Measurements from ENCODE around the gene GGA1.

The GGA1 gene

GRCh38 chr22:37624876-37625275, 16.2 kb downstream of the GGA1 start:
- no peak overlapping the region for H3K4me2 ChIP-seq (ENCODE audit: low read depth, low read length)
- no peak for DNase-seq
- no peaks in the 10 kb centered on the region for H3K9me3 ChIP-seq (replicated peaks; ENCODE audit: insufficient read depth, low read length)
- H3K9me2 ChIP-seq (replicated peaks; ENCODE audit: insufficient read depth, low read length): no peaks in the 10 kb centered on the region
- H4K20me1 ChIP-seq (ENCODE audit: insufficient read depth, low read length): no peaks in the 10 kb centered on the region
- no peaks in the 10 kb centered on the region for H3K27me3 ChIP-seq (replicated peaks; ENCODE audit: insufficient read depth, low read length)
- no peak overlapping the region for H3K9ac ChIP-seq (ENCODE audit: low read length)
- H3F3A ChIP-seq (ENCODE audit: insufficient read depth, low read length): peaks cover 10% of the 10 kb centered on the region
- H3K4me3 ChIP-seq (ENCODE audit: low read length): no peak overlapping the region
- peaks cover 23% of the 10 kb centered on the region for H3K4me1 ChIP-seq (ENCODE audit: low read length)
- H3K27ac ChIP-seq (ENCODE audit: low read length): no peak overlapping the region
- no peak overlapping the region for H2AFZ ChIP-seq (ENCODE audit: low read length)
- H3K79me2 ChIP-seq (ENCODE audit: low read length): no peaks in the 10 kb centered on the region
- H3K36me3 ChIP-seq (replicated peaks; ENCODE audit: insufficient read depth, low read length): no peaks in the 10 kb centered on the region
- TF ChIP-seq CTCF (IDR thresholded peaks at IDR 0.05; ENCODE audit: low read length) (no peak), EZH2 (optimal IDR thresholded peaks at IDR 0.05; ENCODE audit: low read depth, low read length) (no peak), EZH2phosphoT487 (IDR thresholded peaks at IDR 0.05; ENCODE audit: low read length) (no peak)

GRCh38 chr22:37625737-37626136, 17.1 kb downstream of the GGA1 start:
- H3K9me3 ChIP-seq (replicated peaks; ENCODE audit: insufficient read depth, low read length): no peaks in the 10 kb centered on the region
- H3K9ac ChIP-seq (ENCODE audit: low read length): no peak overlapping the region
- H2AFZ ChIP-seq (ENCODE audit: low read length): no peak overlapping the region
- no peaks in the 10 kb centered on the region for H3K79me2 ChIP-seq (ENCODE audit: low read length)
- TF ChIP-seq EZH2phosphoT487 (IDR thresholded peaks at IDR 0.05; ENCODE audit: low read length): no peak
- TF ChIP-seq CTCF (IDR thresholded peaks at IDR 0.05; ENCODE audit: low read length): no peak
- no peak for TF ChIP-seq EZH2 (optimal IDR thresholded peaks at IDR 0.05; ENCODE audit: low read depth, low read length)
- no peak overlapping the region for H3K27ac ChIP-seq (ENCODE audit: low read length)
- no peaks in the 10 kb centered on the region for H3K27me3 ChIP-seq (replicated peaks; ENCODE audit: insufficient read depth, low read length)
- no peak overlapping the region for H3K4me2 ChIP-seq (ENCODE audit: low read depth, low read length)
- no peak overlapping the region for H3K4me3 ChIP-seq (ENCODE audit: low read length)
- no peaks in the 10 kb centered on the region for H4K20me1 ChIP-seq (ENCODE audit: insufficient read depth, low read length)
- no peaks in the 10 kb centered on the region for H3K9me2 ChIP-seq (replicated peaks; ENCODE audit: insufficient read depth, low read length)
- no peak for DNase-seq
- H3K4me1 ChIP-seq (ENCODE audit: low read length): peaks cover 23% of the 10 kb centered on the region
- no peaks in the 10 kb centered on the region for H3K36me3 ChIP-seq (replicated peaks; ENCODE audit: insufficient read depth, low read length)
- H3F3A ChIP-seq (ENCODE audit: insufficient read depth, low read length): peaks cover 10% of the 10 kb centered on the region

- no peak overlapping the region for H3K4me2 ChIP-seq (ENCODE audit: low read depth, low read length)
- H3K9ac ChIP-seq (ENCODE audit: low read length): no peak overlapping the region
- no peaks in the 10 kb centered on the region for H3K9me3 ChIP-seq (replicated peaks; ENCODE audit: insufficient read depth, low read length)
- H3K4me3 ChIP-seq (ENCODE audit: low read length): no peak overlapping the region
- DNase-seq: no peak
- no peaks in the 10 kb centered on the region for H4K20me1 ChIP-seq (ENCODE audit: insufficient read depth, low read length)
- TF ChIP-seq EZH2 (optimal IDR thresholded peaks at IDR 0.05; ENCODE audit: low read depth, low read length): no peak
- TF ChIP-seq EZH2phosphoT487 (IDR thresholded peaks at IDR 0.05; ENCODE audit: low read length): no peak
- no peak for TF ChIP-seq CTCF (IDR thresholded peaks at IDR 0.05; ENCODE audit: low read length)
- H3F3A ChIP-seq (ENCODE audit: insufficient read depth, low read length): peaks cover 10% of the 10 kb centered on the region
- no peak overlapping the region for H2AFZ ChIP-seq (ENCODE audit: low read length)
- no peaks in the 10 kb centered on the region for H3K9me2 ChIP-seq (replicated peaks; ENCODE audit: insufficient read depth, low read length)
- H3K4me1 ChIP-seq (ENCODE audit: low read length): peaks cover 23% of the 10 kb centered on the region
- no peaks in the 10 kb centered on the region for H3K36me3 ChIP-seq (replicated peaks; ENCODE audit: insufficient read depth, low read length)
- 0 out of 2 replicates have a peak overlapping the region, but pooled peaks have one; percentile 2 for H3K27ac ChIP-seq (ENCODE audit: low read length)
- H3K79me2 ChIP-seq (ENCODE audit: low read length): no peaks in the 10 kb centered on the region
- no peaks in the 10 kb centered on the region for H3K27me3 ChIP-seq (replicated peaks; ENCODE audit: insufficient read depth, low read length)
Measured at GRCh38 chr22:37626144-37626543, 17.5 kb downstream of the GGA1 start.
